Right hindlimb (tissue), 1 donor: Measurements from ENCODE around the gene KCNB1.

Experiments
- DNase-seq: peaks from one replicate; pipeline ENCODE4 v3.0.0-alpha.2; 2018

Gene KCNB1

GRCh38 chr20:49468412-49468811, 14.1 kb downstream of the KCNB1 start:
- DNase-seq, result no peak

- DNase-seq, result no peak
Measured at GRCh38 chr20:49466114-49466912, 16.2 kb downstream of the KCNB1 start.

GRCh38 chr20:49464556-49464955, 17.9 kb downstream of the KCNB1 start:
- no peak for DNase-seq

- DNase-seq, result no peak
Measured at GRCh38 chr20:49462626-49463025, 19.8 kb downstream of the KCNB1 start.

GRCh38 chr20:49461894-49462620, 20.4 kb downstream of the KCNB1 start:
- DNase-seq, result no peak

GRCh38 chr20:49460916-49461315, 21.6 kb downstream of the KCNB1 start:
- no peak for DNase-seq

GRCh38 chr20:49460131-49460530, 22.3 kb downstream of the KCNB1 start:
- DNase-seq, result no peak

GRCh38 chr20:49459684-49460083, 22.8 kb downstream of the KCNB1 start:
- DNase-seq, result no peak

GRCh38 chr20:49457444-49457843, 25.0 kb downstream of the KCNB1 start:
- no peak for DNase-seq

- no peak for DNase-seq
Measured at GRCh38 chr20:49456646-49457045, 25.8 kb downstream of the KCNB1 start.

- no peak for DNase-seq
Measured at GRCh38 chr20:49455691-49456090, 26.8 kb downstream of the KCNB1 start.

GRCh38 chr20:49452011-49452482, 30.4 kb downstream of the KCNB1 start:
- peak; percentile 39 for DNase-seq

GRCh38 chr20:49450281-49450721, 32.2 kb downstream of the KCNB1 start:
- peak; percentile 35 for DNase-seq

- DNase-seq, result no peak
Measured at GRCh38 chr20:49448917-49449316, 33.6 kb downstream of the KCNB1 start.

GRCh38 chr20:49447946-49448809, 34.3 kb downstream of the KCNB1 start:
- DNase-seq, result peak; percentile 55

- no peak for DNase-seq
Measured at GRCh38 chr20:49447364-49447763, 35.1 kb downstream of the KCNB1 start.

GRCh38 chr20:49446808-49447207, 35.7 kb downstream of the KCNB1 start:
- peak; percentile 90 for DNase-seq

GRCh38 chr20:49446080-49446479, 36.4 kb downstream of the KCNB1 start:
- DNase-seq, result no peak

- DNase-seq, result no peak
Measured at GRCh38 chr20:49445176-49445575, 37.3 kb downstream of the KCNB1 start.

GRCh38 chr20:49444553-49444990, 37.9 kb downstream of the KCNB1 start:
- DNase-seq, result no peak

GRCh38 chr20:49437057-49437456, 45.4 kb downstream of the KCNB1 start:
- no peak for DNase-seq

- DNase-seq, result no peak
Measured at GRCh38 chr20:49435639-49436038, 46.8 kb downstream of the KCNB1 start.

GRCh38 chr20:49433333-49433732, 49.1 kb downstream of the KCNB1 start:
- no peak for DNase-seq
